H9 (cell line): ENCODE results near the gene MRPS6. TPM values are rescaled to one million over a fixed set of nuclear protein-coding genes. Genes with fewer than 3 reads are reported as not detected.

Source experiments
- DNase-seq: peaks from one replicate; pipeline ENCODE4 v3.0.0-alpha.2; 2017
- H2AFZ ChIP-seq: one replicate; pipeline ENCODE4 v1.6.1; 2013; ENCODE audit warnings: mild to moderate bottlenecking, low read length, control low read depth, moderate library complexity
- H2AK5ac ChIP-seq: 2 replicates; pipeline ENCODE4 v1.6.1; 2013; ENCODE audit warnings: low read length, control low read depth, mixed read lengths; ENCODE audit not compliant: insufficient read length
- H2BK120ac ChIP-seq: one replicate; pipeline ENCODE4 v1.6.1; 2013; ENCODE audit warnings: low read depth, mild to moderate bottlenecking, low read length, control low read depth, inconsistent platforms; ENCODE audit not compliant: poor library complexity, severe bottlenecking
- H2BK12ac ChIP-seq: 2 replicates; pipeline ENCODE4 v1.6.1; 2013; ENCODE audit warnings: low read length, control low read depth, mixed read lengths, low read depth; ENCODE audit not compliant: insufficient read length
- H2BK15ac ChIP-seq: 2 replicates; pipeline ENCODE4 v1.6.1; 2013; ENCODE audit warnings: low read depth, low read length, control low read depth
- H2BK20ac ChIP-seq: one replicate; pipeline ENCODE4 v1.6.1; 2013; ENCODE audit warnings: low read depth, mild to moderate bottlenecking, low read length, control low read depth, inconsistent platforms; ENCODE audit not compliant: poor library complexity, severe bottlenecking
- H2BK5ac ChIP-seq: 2 replicates; pipeline ENCODE4 v1.6.1; 2013; ENCODE audit warnings: low read length, control low read depth, mixed read lengths; ENCODE audit not compliant: insufficient read length
- H3K14ac ChIP-seq: 2 replicates; pipeline ENCODE4 v1.6.1; 2013; ENCODE audit warnings: low read length, control low read depth; ENCODE audit not compliant: insufficient read depth
- H3K18ac ChIP-seq: 2 replicates; pipeline ENCODE4 v1.6.1; 2013; ENCODE audit warnings: low read depth, mild to moderate bottlenecking, mixed read lengths, low read length, control low read depth; ENCODE audit not compliant: insufficient read length
- H3K23ac ChIP-seq: 2 replicates; pipeline ENCODE4 v1.6.1; 2013; ENCODE audit warnings: low read length, control low read depth, mixed read lengths, low read depth; ENCODE audit not compliant: insufficient read length
- H3K23me2 ChIP-seq: 2 replicates; pipeline ENCODE4 v1.6.1; 2013; ENCODE audit warnings: low read depth, mild to moderate bottlenecking, mixed read lengths, low read length, control low read depth; ENCODE audit not compliant: insufficient read length, poor library complexity, severe bottlenecking
- H3K27ac ChIP-seq: 2 replicates; pipeline ENCODE4 v1.5.1; 2013; ENCODE audit warnings: low read length, control low read depth, mixed read lengths, low read depth; ENCODE audit not compliant: insufficient read length
- H3K27me3 ChIP-seq: 2 replicates; pipeline ENCODE4 v1.6.1; 2013; ENCODE audit warnings: low read length, control low read depth, inconsistent platforms; ENCODE audit not compliant: insufficient read depth
- H3K4ac ChIP-seq: 2 replicates; pipeline ENCODE4 v1.6.1; 2013; ENCODE audit warnings: low read depth, mild to moderate bottlenecking, control low read depth, inconsistent platforms, low read length, moderate library complexity
- H3K4me1 ChIP-seq: 2 replicates; pipeline ENCODE4 v1.6.1; 2013; ENCODE audit warnings: low read length, control low read depth, inconsistent platforms; ENCODE audit not compliant: insufficient read depth
- H3K4me2 ChIP-seq: 2 replicates; pipeline ENCODE4 v1.6.1; 2013; ENCODE audit warnings: low read length, control low read depth, mixed read lengths; ENCODE audit not compliant: insufficient read length, insufficient read depth
- H3K56ac ChIP-seq: 2 replicates; pipeline ENCODE4 v1.6.1; 2013; ENCODE audit warnings: low read depth, mild to moderate bottlenecking, mixed read lengths, low read length, control low read depth; ENCODE audit not compliant: insufficient read length
- H3K79me1 ChIP-seq: 2 replicates; pipeline ENCODE4 v1.6.1; 2013; ENCODE audit warnings: low read depth, mild to moderate bottlenecking, moderate library complexity, low read length, control low read depth, inconsistent platforms; ENCODE audit not compliant: insufficient read depth, poor library complexity, severe bottlenecking
- H3K79me2 ChIP-seq: 2 replicates; pipeline ENCODE4 v1.6.1; 2013; ENCODE audit warnings: low read length, control low read depth, inconsistent platforms; ENCODE audit not compliant: insufficient read depth
- H3K9ac ChIP-seq: 2 replicates; pipeline ENCODE4 v1.6.1; 2013; ENCODE audit warnings: low read length, control low read depth, mixed read lengths; ENCODE audit not compliant: insufficient read length; ENCODE audit errors: extremely low read depth
- H3K9me3 ChIP-seq: one replicate; pipeline ENCODE4 v1.6.1; 2013; ENCODE audit warnings: low read depth, low read length, inconsistent platforms; ENCODE audit not compliant: control insufficient read depth
- H3T11ph ChIP-seq: one replicate; pipeline ENCODE4 v1.6.1; 2013; ENCODE audit warnings: mild to moderate bottlenecking, low read length, control low read depth, inconsistent platforms
- H4K20me1 ChIP-seq: one replicate; pipeline ENCODE4 v1.6.1; 2013; ENCODE audit not compliant: control insufficient read depth, insufficient read length, insufficient read depth
- H4K5ac ChIP-seq: 2 replicates; pipeline ENCODE4 v1.6.1; 2013; ENCODE audit warnings: low read depth, mild to moderate bottlenecking, mixed read lengths, low read length, control low read depth; ENCODE audit not compliant: insufficient read length
- H4K8ac ChIP-seq: replicated peaks from 2 replicates; pipeline ENCODE4 v1.6.1; 2013; ENCODE audit warnings: low read length, control low read depth, mixed read lengths, low read depth; ENCODE audit not compliant: insufficient read length
- H4K91ac ChIP-seq: 2 replicates; pipeline ENCODE4 v1.6.1; 2013; ENCODE audit warnings: low read depth, mild to moderate bottlenecking, moderate library complexity, mixed read lengths, low read length, control low read depth; ENCODE audit not compliant: insufficient read length
- H3K27ac Mint-ChIP-seq, 3 experiments: 2 replicates in 2 of 3; 3 replicates in 1 of 3; pipeline ENCODE4 v1.8.0; 2020 to 2021; ENCODE audit warnings: mixed read lengths in 3 of 3, mild to moderate bottlenecking in 1 of 3, moderate library complexity in 1 of 3
- H3K27me3 Mint-ChIP-seq: 2 replicates; pipeline ENCODE4 v1.8.0; 2021; ENCODE audit warnings: low read depth, mild to moderate bottlenecking, moderate library complexity, mixed read lengths
- H3K36me3 Mint-ChIP-seq, 3 experiments: 2 replicates in 2 of 3; 3 replicates in 1 of 3; pipeline ENCODE4 v1.8.0; 2020 to 2021; ENCODE audit warnings: low read depth in 3 of 3, mixed read lengths in 3 of 3; ENCODE audit not compliant: insufficient read depth in 1 of 3
- H3K4me1 Mint-ChIP-seq, 2 experiments: 2 replicates each; pipeline ENCODE4 v1.8.0; 2020; ENCODE audit warnings: mixed read lengths in 2 of 2
- H3K4me3 Mint-ChIP-seq, 2 experiments: 2 replicates in 1 of 2; 3 replicates in 1 of 2; pipeline ENCODE4 v1.8.0; 2020 to 2021; ENCODE audit warnings: mild to moderate bottlenecking in 2 of 2, mixed read lengths in 2 of 2, moderate library complexity in 1 of 2
- H3K9me3 Mint-ChIP-seq, 2 experiments: 2 replicates in 1 of 2; 3 replicates in 1 of 2; pipeline ENCODE4 v1.8.0; 2020; ENCODE audit warnings: mild to moderate bottlenecking in 2 of 2, mixed read lengths in 2 of 2, moderate library complexity in 1 of 2
- WGBS: extraction: QIAGEN DNeasy Blood & Tissue Kit; methylation state at CpG from one replicate; pipeline ENCODE4 v1.1.7; 2013; ENCODE audit warnings: missing lambda C conversion rate, low lambda C conversion rate, mixed read lengths; ENCODE audit not compliant: insufficient read length; ENCODE audit errors: extremely low coverage; 5-methylcytosine and 5-hydroxymethylcytosine counted together
- total RNA-seq: library from RNA; stranded (reverse); gene quantifications from 2 replicates; pipeline ENCODE4 v1.2.1, GENCODE V29; 2021
- TF ChIP-seq, protein P1 (sequence below): fragments of 200-600 bp; sonication (generic); conservative IDR thresholded peaks from 3 replicates; pipeline ENCODE4 v1.8.0; 2021; ENCODE audit warnings: antibody characterized with exemption, mild to moderate bottlenecking

The MRPS6 gene
- total RNA-seq, 1 experiment from 2014 or later, result 83.2 TPM

DNA sequence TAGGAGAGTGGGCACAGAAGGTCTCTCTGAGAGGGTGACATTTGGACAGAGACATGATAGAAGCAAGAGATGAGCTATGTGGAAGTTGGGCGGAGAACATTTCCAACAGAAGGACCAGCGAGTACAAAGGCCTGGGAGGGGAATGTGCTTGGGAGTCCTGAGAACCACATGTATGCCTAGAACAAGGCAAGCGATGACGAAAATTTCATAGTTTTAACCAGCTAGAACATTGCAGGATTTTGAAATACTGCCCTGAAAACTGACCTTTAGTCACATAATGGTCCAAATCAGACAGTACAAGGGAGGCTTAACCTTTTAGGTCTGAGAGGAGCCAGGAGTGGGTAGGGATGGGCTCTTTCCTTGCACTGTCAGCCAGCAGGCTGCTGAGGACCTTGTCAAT lies 68.0 kb downstream of the MRPS6 start:
- Histone ChIP-seq H2AK5ac (no peak overlapping the region), H3T11ph (no peak overlapping the region), H4K91ac (no peak overlapping the region), H3K4me1 (no peaks in the 10 kb centered on the region), H3K56ac (no peak overlapping the region), H2BK120ac (no peak overlapping the region), H2BK20ac (no peak overlapping the region), H4K5ac (no peak overlapping the region), H3K27ac (no peak overlapping the region), H3K79me1 (peaks cover 5% of the 10 kb centered on the region), H3K14ac (no peak overlapping the region), H4K20me1 (no peaks in the 10 kb centered on the region), H3K4me2 (no peak overlapping the region), H3K4ac (no peak overlapping the region), H3K18ac (no peak overlapping the region), H2BK12ac (no peak overlapping the region), H3K9ac (no peak overlapping the region), H3K79me2 (peaks cover 5% of the 10 kb centered on the region; the same call in 1 of the 2 replicates), H3K23me2 (no peaks in the 10 kb centered on the region), H3K9me3 (peaks cover 10% of the 10 kb centered on the region), H2AFZ (no peak overlapping the region), H4K8ac (no peak overlapping the region), H2BK15ac (no peak overlapping the region), H3K23ac (no peak overlapping the region), H2BK5ac (no peak overlapping the region), H3K27me3 (no peaks in the 10 kb centered on the region)
- Mint-ChIP-seq H3K4me1 (no peaks in the 10 kb centered on the region), H3K4me3 (no peak overlapping the region), H3K9me3 (peaks cover 28 to 43% of the 10 kb centered on the region in 2 experiments), H3K27ac (peak overlapping the region in 1 of 3 experiments; percentile 50; a peak in 1 of 7 replicates), H3K36me3 (peaks cover 67 to 73% (median 67%) of the 10 kb centered on the region in 3 experiments), H3K27me3 (no peaks in the 10 kb centered on the region)
- DNase-seq, result no peak
- TF ChIP-seq, protein P1, sequence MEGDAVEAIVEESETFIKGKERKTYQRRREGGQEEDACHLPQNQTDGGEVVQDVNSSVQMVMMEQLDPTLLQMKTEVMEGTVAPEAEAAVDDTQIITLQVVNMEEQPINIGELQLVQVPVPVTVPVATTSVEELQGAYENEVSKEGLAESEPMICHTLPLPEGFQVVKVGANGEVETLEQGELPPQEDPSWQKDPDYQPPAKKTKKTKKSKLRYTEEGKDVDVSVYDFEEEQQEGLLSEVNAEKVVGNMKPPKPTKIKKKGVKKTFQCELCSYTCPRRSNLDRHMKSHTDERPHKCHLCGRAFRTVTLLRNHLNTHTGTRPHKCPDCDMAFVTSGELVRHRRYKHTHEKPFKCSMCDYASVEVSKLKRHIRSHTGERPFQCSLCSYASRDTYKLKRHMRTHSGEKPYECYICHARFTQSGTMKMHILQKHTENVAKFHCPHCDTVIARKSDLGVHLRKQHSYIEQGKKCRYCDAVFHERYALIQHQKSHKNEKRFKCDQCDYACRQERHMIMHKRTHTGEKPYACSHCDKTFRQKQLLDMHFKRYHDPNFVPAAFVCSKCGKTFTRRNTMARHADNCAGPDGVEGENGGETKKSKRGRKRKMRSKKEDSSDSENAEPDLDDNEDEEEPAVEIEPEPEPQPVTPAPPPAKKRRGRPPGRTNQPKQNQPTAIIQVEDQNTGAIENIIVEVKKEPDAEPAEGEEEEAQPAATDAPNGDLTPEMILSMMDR, result no peak
- WGBS, result no CpG with 5 or more reads among the region's 4 CpGs
